NCI-H146 treated with DMSO at 0.1 percent for 48 hours (cell line): Measurements from ENCODE around the gene TNFSF9.
"Not testable (repeated sequence)": the region's sequence is repeated elsewhere in the genome, so short reads cannot be mapped to it uniquely, and the experiment has no call there.

ENCODE experiments used
- DNase-seq: peaks from one replicate; lab custom pipeline; 2025; ENCODE audit not compliant: unreplicated experiment; lab: John Stamatoyannopoulos, UW

Gene TNFSF9

GRCh38 chr19:6532244-6532999 is 1.6 kb downstream of the TNFSF9 start:
- DNase-seq, result no peak

GRCh38 chr19:6533000-6533328 is 2.1 kb downstream of the TNFSF9 start:
- DNase-seq, result no peak

GRCh38 chr19:6533746-6534418 is 3.1 kb downstream of the TNFSF9 start:
- DNase-seq, result no peak

- DNase-seq, result no peak
These were observed 3.7 kb downstream of the TNFSF9 start for GRCh38 chr19:6534451-6535093.

GRCh38 chr19:6535558-6536137 is 4.8 kb downstream of the TNFSF9 start:
- DNase-seq, result no peak

- DNase-seq, result no peak
These were observed 8.7 kb downstream of the TNFSF9 start for GRCh38 chr19:6539514-6539913.

- DNase-seq, result no peak
These were observed 10.3 kb downstream of the TNFSF9 start for GRCh38 chr19:6540918-6541689.

GRCh38 chr19:6543866-6544347 is 13.1 kb downstream of the TNFSF9 start:
- DNase-seq, result no peak

GRCh38 chr19:6550679-6551078 is 19.9 kb downstream of the TNFSF9 start:
- DNase-seq, result not testable (repeated sequence)

GRCh38 chr19:6551091-6551490 is 20.3 kb downstream of the TNFSF9 start:
- DNase-seq, result no peak

GRCh38 chr19:6551607-6552450 is 21.0 kb downstream of the TNFSF9 start:
- no peak for DNase-seq

GRCh38 chr19:6556043-6556449 is 25.2 kb downstream of the TNFSF9 start:
- no peak for DNase-seq

- no peak for DNase-seq
These were observed 25.8 kb downstream of the TNFSF9 start for GRCh38 chr19:6556480-6557195.

- not testable (repeated sequence) for DNase-seq
These were observed 31.6 kb downstream of the TNFSF9 start for GRCh38 chr19:6562437-6562836.

GRCh38 chr19:6564393-6564792 is 33.6 kb downstream of the TNFSF9 start:
- DNase-seq, result no peak

- not testable (repeated sequence) for DNase-seq
These were observed 35.9 kb downstream of the TNFSF9 start for GRCh38 chr19:6566727-6567126.

GRCh38 chr19:6568010-6568526 is 37.2 kb downstream of the TNFSF9 start:
- DNase-seq, result no peak

GRCh38 chr19:6568816-6569215 is 38.0 kb downstream of the TNFSF9 start:
- DNase-seq, result no peak

- DNase-seq, result no peak
These were observed 39.9 kb downstream of the TNFSF9 start for GRCh38 chr19:6570764-6571163.
